Epithelial cell of prostate (primary cell): ENCODE data around the gene REV1.
"Not testable (repeated sequence)": the region's sequence is repeated elsewhere in the genome, so short reads cannot be mapped to it uniquely, and the experiment has no call there.

Source experiments
- DNase-seq: peaks from one replicate; pipeline ENCODE4 v3.0.0-alpha.2; 2011; ENCODE audit warnings: low read depth, low spot score
- H3K27ac ChIP-seq: fragments of 450-650 bp; 2 replicates; pipeline ENCODE4 v1.5.1; 2017; ENCODE audit warnings: mild to moderate bottlenecking

REV1 gene

DNA sequence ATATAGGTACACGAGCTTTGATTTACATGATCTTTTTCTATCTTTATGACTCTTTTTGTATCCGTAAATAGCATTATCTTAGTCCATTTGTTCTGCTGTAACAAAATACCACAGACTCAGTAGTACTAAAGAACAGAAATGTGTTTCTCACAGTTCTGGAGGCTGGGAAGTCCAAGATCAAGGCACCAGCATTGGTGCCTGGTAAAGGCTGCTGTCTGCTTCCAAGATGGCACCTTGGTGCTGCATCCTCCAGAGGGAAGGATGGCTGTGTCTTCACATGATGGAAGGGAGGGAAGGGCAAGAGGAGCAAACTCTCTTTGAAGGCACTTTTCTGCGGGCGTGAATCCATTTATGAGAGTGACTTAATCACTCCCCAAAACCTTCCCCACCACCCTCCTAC lies 116.7 kb downstream of the REV1 start:
- H3K27ac ChIP-seq: no peak overlapping the region
- no peak for DNase-seq

DNA sequence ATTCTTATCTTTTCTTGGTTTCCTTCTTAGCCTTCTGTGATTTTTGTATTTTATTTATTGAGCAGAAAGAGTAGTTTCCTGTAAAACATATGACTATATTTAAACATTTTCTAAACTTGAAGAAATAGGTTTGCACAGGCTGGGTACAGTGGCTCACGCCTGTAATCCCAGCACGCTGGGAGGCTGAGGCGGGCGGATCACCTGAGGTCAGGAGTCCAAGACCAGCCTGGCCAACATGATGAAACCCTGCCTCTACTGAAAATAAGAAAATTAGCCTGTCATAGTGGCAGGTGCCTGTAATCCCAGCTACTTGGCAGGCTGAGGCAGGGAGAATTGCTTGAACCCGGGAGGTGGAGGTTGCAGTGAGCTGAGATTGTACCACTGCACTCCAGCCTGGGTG lies 121.0 kb downstream of the REV1 start:
- not testable (repeated sequence) for DNase-seq

DNA sequence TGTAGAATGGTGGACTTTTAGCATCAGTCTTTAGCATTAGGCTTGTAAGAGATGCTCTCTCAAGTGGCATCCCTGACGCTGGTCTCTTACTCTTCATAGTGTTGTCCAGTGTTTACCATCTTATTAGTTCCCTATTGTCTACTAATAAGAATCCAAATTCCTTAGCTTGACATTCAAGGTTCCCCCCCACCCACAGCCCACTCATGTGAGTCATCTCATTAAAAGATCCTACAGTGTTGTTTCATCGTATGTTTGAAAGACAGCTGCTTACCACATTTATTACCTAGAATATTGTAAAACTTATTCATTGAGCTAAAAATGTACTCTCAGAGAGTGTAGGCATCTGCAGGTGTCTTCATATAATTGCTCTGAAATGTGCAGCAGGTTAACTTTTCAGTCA lies 124.2 kb downstream of the REV1 start:
- no peak overlapping the region for H3K27ac ChIP-seq
- DNase-seq: no peak

More for the DNA sequence above, 121.0 kb downstream of the REV1 start:
- not testable (repeated sequence) for H3K27ac ChIP-seq

DNA sequence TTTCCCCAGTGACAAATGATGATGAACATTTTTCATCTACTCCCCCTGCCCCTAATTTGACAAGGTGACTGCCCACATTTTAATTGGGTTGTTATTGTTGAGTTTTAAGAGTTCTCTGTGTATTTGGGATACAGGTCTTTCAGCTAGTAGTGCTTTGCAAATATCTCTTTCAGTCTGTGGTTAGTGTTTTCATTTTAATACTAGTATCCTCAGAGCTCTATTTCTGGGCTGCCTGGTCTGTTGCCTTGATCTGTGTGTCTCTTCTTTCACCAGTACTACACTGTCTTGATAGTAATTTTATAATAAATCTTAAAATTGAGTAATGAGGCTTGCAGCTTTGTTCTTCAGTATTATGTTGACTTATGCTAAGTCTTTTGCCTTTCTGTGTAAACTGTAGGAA lies 133.0 kb downstream of the REV1 start:
- DNase-seq: no peak
- H3K27ac ChIP-seq: no peak overlapping the region

DNA sequence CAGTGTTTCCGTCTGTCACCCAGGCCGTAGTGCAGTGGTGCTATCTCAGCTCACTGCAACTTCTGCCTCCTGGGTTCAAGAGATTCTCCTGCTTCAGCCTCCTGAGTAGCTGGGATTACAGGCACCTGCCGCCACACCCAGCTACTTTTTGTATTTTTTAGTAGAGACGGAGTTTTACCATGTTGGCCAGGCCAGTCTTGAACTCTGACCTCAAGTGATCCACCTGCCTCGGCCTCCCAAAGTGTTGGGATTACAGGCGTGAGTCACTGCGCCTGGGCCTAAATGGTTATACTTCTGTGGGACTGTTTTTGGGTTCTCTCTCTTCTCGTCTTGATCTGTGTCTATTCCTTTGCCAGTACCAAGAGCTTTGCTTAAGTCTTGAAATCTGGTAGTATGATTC lies 135.0 kb downstream of the REV1 start:
- H3K27ac ChIP-seq, DNase-seq: not testable (repeated sequence)

DNA sequence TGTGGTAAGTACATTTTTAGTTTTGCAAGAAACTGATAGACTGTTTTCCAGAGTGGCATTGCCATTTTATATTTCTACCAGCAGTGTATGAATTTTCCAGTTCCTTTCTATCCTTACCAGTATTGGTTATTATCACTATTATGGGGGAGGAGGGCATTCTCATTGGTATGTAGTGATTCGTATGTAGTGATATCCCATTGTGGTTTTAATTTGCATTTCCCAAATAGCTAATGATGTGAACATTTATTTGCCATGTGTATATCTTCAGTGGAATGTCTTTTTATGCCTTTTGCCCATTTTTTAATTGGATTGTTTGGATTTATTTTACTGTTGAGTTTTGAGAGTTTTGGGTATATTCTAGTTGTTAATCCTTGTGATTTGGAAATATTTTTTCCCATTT lies 135.7 kb downstream of the REV1 start:
- no peak for DNase-seq
- no peak overlapping the region for H3K27ac ChIP-seq
